K562 (cell line): ENCODE data around the gene PLCB4.

Source experiments
- ATF7 ChIP-seq: fragments of 450-650 bp; IDR thresholded peaks from 2 replicates; pipeline ENCODE4 v1.7.1; 2014; ENCODE audit warnings: mild to moderate bottlenecking, moderate library complexity
- CREM ChIP-seq: IDR thresholded peaks from 2 replicates; pipeline ENCODE4 v1.6.1; 2014; ENCODE audit warnings: antibody characterized with exemption, low read depth
- HNRNPL ChIP-seq: fragments of 200-400 bp; formaldehyde crosslinking; IDR thresholded peaks from 2 replicates; pipeline ENCODE4 v1.6.1; 2017; ENCODE audit warnings: low read depth, mild to moderate bottlenecking, low read length
- POLR2H ChIP-seq: IDR thresholded peaks from 2 replicates; pipeline ENCODE4 v1.6.1; 2016; ENCODE audit warnings: missing genetic modification characterization, low read depth, mild to moderate bottlenecking, control low read depth, missing compliant biosample characterization, moderate library complexity
- PRMT5 ChIP-seq: sonication (generic); formaldehyde crosslinking; IDR thresholded peaks from 2 replicates; pipeline ENCODE4 v1.5.0; 2020; ENCODE audit warnings: missing genetic modification reagents
- TAF1 ChIP-seq: IDR thresholded peaks from 2 replicates; pipeline ENCODE4 v1.6.1; 2011; ENCODE audit warnings: mild to moderate bottlenecking, low read length, moderate library complexity; ENCODE audit not compliant: insufficient read depth, control insufficient read depth, severe bottlenecking; ENCODE audit errors: extremely low read depth
- TBP ChIP-seq: optimal IDR thresholded peaks from 2 replicates; pipeline ENCODE3; 2011; ENCODE audit warnings: low read depth, low read length, improper control_type of control experiment
- YBX1 ChIP-seq: fragments of 450-650 bp; IDR thresholded peaks from 2 replicates; pipeline ENCODE4 v1.7.1; 2016; ENCODE audit warnings: mild to moderate bottlenecking
- ZBTB33 ChIP-seq: sonication (generic); formaldehyde crosslinking; IDR thresholded peaks from 2 replicates; pipeline ENCODE4 v1.8.1; 2023; ENCODE audit warnings: mild to moderate bottlenecking, missing genetic modification reagents
- ZNF347 ChIP-seq: fragments of 450-650 bp; formaldehyde crosslinking; IDR thresholded peaks from 2 replicates; pipeline ENCODE4 v1.4.0; 2020; ENCODE audit warnings: low read depth, mild to moderate bottlenecking, moderate library complexity
- ZNF717 ChIP-seq: fragments of 250-450 bp; sonication (Bioruptor Pico); IDR thresholded peaks from 2 replicates; pipeline ENCODE4 v1.5.0; 2021
- TF ChIP-seq, protein P1 (sequence below), 3 experiments: IDR thresholded peaks in 2 of 3; conservative IDR thresholded peaks in 1 of 3; 2 replicates each; pipeline ENCODE4 v1.5.1; 2011 to 2012; ENCODE audit warnings: low read length in 3 of 3, mild to moderate bottlenecking in 3 of 3, control low read depth in 2 of 3, improper control_type of control experiment in 1 of 3, inconsistent platforms in 1 of 3, low read depth in 1 of 3, mixed read lengths in 1 of 3, moderate library complexity in 1 of 3; ENCODE audit not compliant: insufficient read depth in 2 of 3
- TF ChIP-seq, protein P2 (sequence below): fragments of 450-650 bp; formaldehyde crosslinking; IDR thresholded peaks from 2 replicates; pipeline ENCODE4 v1.4.0; 2020; ENCODE audit warnings: mild to moderate bottlenecking, moderate library complexity

DNA sequence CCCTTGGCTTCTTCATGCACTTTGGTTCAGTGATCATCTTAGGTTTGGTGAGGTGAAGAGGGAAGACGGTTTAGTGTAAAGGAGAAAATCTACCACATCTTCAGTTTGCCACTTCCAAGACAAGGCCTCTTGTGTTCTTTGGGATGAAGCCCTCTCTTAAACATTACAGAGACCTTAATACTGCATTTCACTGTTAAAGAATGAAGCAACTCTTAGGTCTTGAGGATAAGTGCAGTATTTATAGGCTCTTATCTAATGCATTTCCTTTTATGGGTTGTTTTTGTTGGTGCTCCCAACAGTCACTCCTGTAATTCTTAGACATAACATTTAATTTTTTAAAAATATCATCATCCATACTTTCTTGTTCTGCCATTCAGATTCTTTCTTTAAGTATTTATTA lies 305.6 kb downstream of the PLCB4 start:
- TF ChIP-seq CREM: no peak
- no peak for TF ChIP-seq TBP
- no peak for TF ChIP-seq YBX1
- TF ChIP-seq ZNF717 (CRISPR knock-in tag): no peak
- no peak for TF ChIP-seq HNRNPL
- no peak for TF ChIP-seq ZBTB33
- TF ChIP-seq POLR2H: no peak
- TF ChIP-seq, protein P1, sequence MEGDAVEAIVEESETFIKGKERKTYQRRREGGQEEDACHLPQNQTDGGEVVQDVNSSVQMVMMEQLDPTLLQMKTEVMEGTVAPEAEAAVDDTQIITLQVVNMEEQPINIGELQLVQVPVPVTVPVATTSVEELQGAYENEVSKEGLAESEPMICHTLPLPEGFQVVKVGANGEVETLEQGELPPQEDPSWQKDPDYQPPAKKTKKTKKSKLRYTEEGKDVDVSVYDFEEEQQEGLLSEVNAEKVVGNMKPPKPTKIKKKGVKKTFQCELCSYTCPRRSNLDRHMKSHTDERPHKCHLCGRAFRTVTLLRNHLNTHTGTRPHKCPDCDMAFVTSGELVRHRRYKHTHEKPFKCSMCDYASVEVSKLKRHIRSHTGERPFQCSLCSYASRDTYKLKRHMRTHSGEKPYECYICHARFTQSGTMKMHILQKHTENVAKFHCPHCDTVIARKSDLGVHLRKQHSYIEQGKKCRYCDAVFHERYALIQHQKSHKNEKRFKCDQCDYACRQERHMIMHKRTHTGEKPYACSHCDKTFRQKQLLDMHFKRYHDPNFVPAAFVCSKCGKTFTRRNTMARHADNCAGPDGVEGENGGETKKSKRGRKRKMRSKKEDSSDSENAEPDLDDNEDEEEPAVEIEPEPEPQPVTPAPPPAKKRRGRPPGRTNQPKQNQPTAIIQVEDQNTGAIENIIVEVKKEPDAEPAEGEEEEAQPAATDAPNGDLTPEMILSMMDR (IDR thresholded peaks at IDR 0.05 in 2 of 3, conservative IDR thresholded peaks at IDR 0.05 in 1 of 3; ENCODE audit: insufficient read depth in 2 of 3, low read depth in 1 of 3, low read length in 3 of 3): no peak
- TF ChIP-seq ZNF347: no peak
- TF ChIP-seq PRMT5: no peak
- TF ChIP-seq ATF7: no peak
- no peak for TF ChIP-seq TAF1
- TF ChIP-seq, protein P2, sequence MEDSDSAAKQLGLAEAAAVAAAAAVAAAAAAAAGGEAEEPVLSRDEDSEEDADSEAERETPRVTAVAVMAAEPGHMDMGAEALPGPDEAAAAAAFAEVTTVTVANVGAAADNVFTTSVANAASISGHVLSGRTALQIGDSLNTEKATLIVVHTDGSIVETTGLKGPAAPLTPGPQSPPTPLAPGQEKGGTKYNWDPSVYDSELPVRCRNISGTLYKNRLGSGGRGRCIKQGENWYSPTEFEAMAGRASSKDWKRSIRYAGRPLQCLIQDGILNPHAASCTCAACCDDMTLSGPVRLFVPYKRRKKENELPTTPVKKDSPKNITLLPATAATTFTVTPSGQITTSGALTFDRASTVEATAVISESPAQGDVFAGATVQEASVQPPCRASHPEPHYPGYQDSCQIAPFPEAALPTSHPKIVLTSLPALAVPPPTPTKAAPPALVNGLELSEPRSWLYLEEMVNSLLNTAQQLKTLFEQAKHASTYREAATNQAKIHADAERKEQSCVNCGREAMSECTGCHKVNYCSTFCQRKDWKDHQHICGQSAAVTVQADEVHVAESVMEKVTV: no peak
